DND-41 (cell line): ENCODE measurements around the gene KIRREL3.

Experiments used
- ATAC-seq: fragments of 200-7000 bp; cut with Tn5 transposase; 3 replicates; pipeline ENCODE4 v1.9.1; 2021; ENCODE audit warnings: low read depth; ENCODE audit not compliant: insufficient read depth
- DNase-seq: peaks from one replicate; pipeline ENCODE4 v3.0.0-alpha.2; 2020
- H2AFZ ChIP-seq: 2 replicates; pipeline ENCODE4 v1.6.0; 2012; ENCODE audit warnings: low read depth, low read length
- H3K27ac ChIP-seq: 2 replicates; pipeline ENCODE4 v1.5.1; 2012; ENCODE audit warnings: low read length, inconsistent platforms
- H3K27me3 ChIP-seq: fragments of 200-600 bp; sonication (generic); 2 replicates; pipeline ENCODE4 v1.6.0; 2012; ENCODE audit warnings: low read length, mild to moderate bottlenecking, inconsistent platforms; ENCODE audit not compliant: insufficient read depth, poor library complexity
- H3K36me3 ChIP-seq: 2 replicates; pipeline ENCODE4 v1.5.1; 2012; ENCODE audit warnings: low read length, inconsistent platforms; ENCODE audit not compliant: insufficient read depth
- H3K4me1 ChIP-seq: 2 replicates; pipeline ENCODE4 v1.5.1; 2012; ENCODE audit warnings: mild to moderate bottlenecking, low read length; ENCODE audit not compliant: insufficient read depth
- H3K4me2 ChIP-seq: 2 replicates; pipeline ENCODE4 v1.6.0; 2012; ENCODE audit warnings: mild to moderate bottlenecking, moderate library complexity, low read length, inconsistent platforms; ENCODE audit not compliant: insufficient read depth
- H3K4me3 ChIP-seq, 2 experiments: fragments of 200-600 bp in 1 of 2; shearing (Covaris generic) in 1 of 2; 2 replicates each; pipeline ENCODE4 v1.5.1; 2012 to 2016; ENCODE audit warnings: inconsistent platforms in 2 of 2, low read length in 2 of 2, mild to moderate bottlenecking in 2 of 2, low read depth in 1 of 2, moderate library complexity in 1 of 2
- H3K79me2 ChIP-seq: 2 replicates; pipeline ENCODE4 v1.6.0; 2012; ENCODE audit warnings: low read length, inconsistent platforms; ENCODE audit not compliant: insufficient read depth
- H3K9ac ChIP-seq: 2 replicates; pipeline ENCODE4 v1.6.0; 2012; ENCODE audit warnings: low read depth, mild to moderate bottlenecking, inconsistent platforms, low read length, moderate library complexity
- H3K9me3 ChIP-seq: 2 replicates; pipeline ENCODE4 v1.5.1; 2012; ENCODE audit warnings: low read length, moderate library complexity, mild to moderate bottlenecking, inconsistent platforms; ENCODE audit not compliant: insufficient read depth, severe bottlenecking
- H4K20me1 ChIP-seq: 2 replicates; pipeline ENCODE4 v1.6.0; 2012; ENCODE audit warnings: low read length; ENCODE audit not compliant: insufficient read depth
- CTCF ChIP-seq: IDR thresholded peaks from 2 replicates; pipeline ENCODE4 v1.5.1; 2012; ENCODE audit warnings: borderline replicate concordance, low read length, moderate library complexity, mild to moderate bottlenecking; ENCODE audit not compliant: poor library complexity, severe bottlenecking; ENCODE audit errors: extremely low read depth
- EZH2 ChIP-seq: IDR thresholded peaks from 3 replicates; pipeline ENCODE4 v1.6.1; 2012; ENCODE audit warnings: borderline replicate concordance, low read depth, mild to moderate bottlenecking, moderate library complexity, low read length, inconsistent platforms; ENCODE audit not compliant: severe bottlenecking

Gene KIRREL3

GRCh38 chr11:126436209-126436755, 564.3 kb downstream of the KIRREL3 start:
- Histone ChIP-seq H3K9me3 (no peaks in the 10 kb centered on the region), H3K4me1 (peaks cover 7% of the 10 kb centered on the region), H3K27me3 (no peaks in the 10 kb centered on the region), H3K36me3 (0 out of 2 replicates have a peak, but pooled peaks cover 3% of the 10 kb centered on the region), H3K4me2 (no peak overlapping the region), H3K9ac (no peak overlapping the region), H3K27ac (no peak overlapping the region), H4K20me1 (no peaks in the 10 kb centered on the region; the same call in 1 of the 2 replicates), H2AFZ (no peak overlapping the region), H3K79me2 (no peaks in the 10 kb centered on the region), H3K4me3 (no peak overlapping the region)
- ATAC-seq (no peak), DNase-seq (no peak)
- TF ChIP-seq EZH2 (no peak), CTCF (no peak)

GRCh38 chr11:126434950-126435335, 565.6 kb downstream of the KIRREL3 start:
- 0 out of 2 replicates have a peak, but pooled peaks cover 3% of the 10 kb centered on the region for H3K36me3 ChIP-seq
- H3K27ac ChIP-seq = no peak overlapping the region
- no peaks in the 10 kb centered on the region for H3K4me1 ChIP-seq
- H2AFZ ChIP-seq = no peak overlapping the region
- no peak for DNase-seq
- no peaks in the 10 kb centered on the region for H3K79me2 ChIP-seq
- H3K4me3 ChIP-seq = no peak overlapping the region
- ATAC-seq = no peak
- H3K9ac ChIP-seq = no peak overlapping the region
- TF ChIP-seq EZH2 = no peak
- no peak for TF ChIP-seq CTCF
- H3K4me2 ChIP-seq = no peak overlapping the region
- H3K27me3 ChIP-seq = no peaks in the 10 kb centered on the region
- no peaks in the 10 kb centered on the region for H3K9me3 ChIP-seq
- H4K20me1 ChIP-seq = no peaks in the 10 kb centered on the region; the same call in 1 of the 2 replicates

- Histone ChIP-seq H3K36me3 (0 out of 2 replicates have a peak, but pooled peaks cover 3% of the 10 kb centered on the region), H2AFZ (no peak overlapping the region), H3K4me1 (no peaks in the 10 kb centered on the region), H3K9ac (no peak overlapping the region), H3K4me2 (no peak overlapping the region), H3K27ac (no peak overlapping the region), H4K20me1 (no peaks in the 10 kb centered on the region; the same call in 1 of the 2 replicates), H3K4me3 (no peak overlapping the region), H3K9me3 (no peaks in the 10 kb centered on the region), H3K79me2 (no peaks in the 10 kb centered on the region), H3K27me3 (no peaks in the 10 kb centered on the region)
- TF ChIP-seq CTCF (no peak), EZH2 (no peak)
- DNase-seq = no peak
- no peak for ATAC-seq
Observed at GRCh38 chr11:126433989-126434949, 566.3 kb downstream of the KIRREL3 start.
